Glutamatergic neuron (in vitro differentiated cells): ENCODE data around the gene SIX1. TPM values are rescaled to one million over a fixed set of nuclear protein-coding genes. Genes with fewer than 3 reads are reported as not detected.
A peak's percentile ranks its signal among the peaks of the same experiment; 100 is the strongest.

Source experiments
- DNase-seq: peaks from one replicate; pipeline ENCODE4 v3.0.0; 2022
- H3K27ac Mint-ChIP-seq: one replicate; pipeline ENCODE4 v1.8.0; 2020; ENCODE audit warnings: mild to moderate bottlenecking, mixed read lengths, inconsistent platforms; ENCODE audit not compliant: unreplicated experiment
- H3K27me3 Mint-ChIP-seq: one replicate; pipeline ENCODE4 v1.8.0; 2020; ENCODE audit warnings: mild to moderate bottlenecking, moderate library complexity, mixed read lengths, inconsistent platforms; ENCODE audit not compliant: unreplicated experiment
- H3K36me3 Mint-ChIP-seq: one replicate; pipeline ENCODE4 v1.8.0; 2020; ENCODE audit warnings: mild to moderate bottlenecking, mixed read lengths, inconsistent platforms; ENCODE audit not compliant: unreplicated experiment
- H3K4me1 Mint-ChIP-seq: one replicate; pipeline ENCODE4 v1.8.0; 2020; ENCODE audit warnings: mild to moderate bottlenecking, low read depth, mixed read lengths, inconsistent platforms; ENCODE audit not compliant: unreplicated experiment
- H3K4me3 Mint-ChIP-seq: one replicate; pipeline ENCODE4 v1.8.0; 2020; ENCODE audit warnings: mild to moderate bottlenecking, mixed read lengths, inconsistent platforms; ENCODE audit not compliant: unreplicated experiment
- H3K9me3 Mint-ChIP-seq: one replicate; pipeline ENCODE4 v1.8.0; 2020; ENCODE audit warnings: mild to moderate bottlenecking, moderate library complexity, mixed read lengths, inconsistent platforms; ENCODE audit not compliant: unreplicated experiment
- total RNA-seq: library from RNA; stranded (reverse); fragmentation: NEBNext Ultra II Directional; extraction: Animal tissue kit (Norgen Biotek cat#: 25700); gene quantifications from one replicate; pipeline ENCODE4 v1.2.1, GENCODE V29; 2021; ENCODE audit not compliant: unreplicated experiment
- TF ChIP-seq, protein P1 (sequence below): fragments of 200-600 bp; sonication (generic); IDR thresholded peaks from one replicate; pipeline ENCODE4 v1.5.0; 2021; ENCODE audit not compliant: partially characterized antibody, unreplicated experiment

SIX1 gene
- total RNA-seq, 1 donor from 2014 or later = 79.6 TPM

- Mint-ChIP-seq H3K9me3 (peaks cover 47% of the 10 kb centered on the region), H3K36me3 (no peaks in the 10 kb centered on the region), H3K27me3 (peaks cover 47% of the 10 kb centered on the region), H3K4me1 (peaks cover 50% of the 10 kb centered on the region), H3K4me3 (peak overlapping the region; percentile 95), H3K27ac (peak overlapping the region; percentile 84)
- peak; percentile 55 for DNase-seq
- TF ChIP-seq, protein P1, sequence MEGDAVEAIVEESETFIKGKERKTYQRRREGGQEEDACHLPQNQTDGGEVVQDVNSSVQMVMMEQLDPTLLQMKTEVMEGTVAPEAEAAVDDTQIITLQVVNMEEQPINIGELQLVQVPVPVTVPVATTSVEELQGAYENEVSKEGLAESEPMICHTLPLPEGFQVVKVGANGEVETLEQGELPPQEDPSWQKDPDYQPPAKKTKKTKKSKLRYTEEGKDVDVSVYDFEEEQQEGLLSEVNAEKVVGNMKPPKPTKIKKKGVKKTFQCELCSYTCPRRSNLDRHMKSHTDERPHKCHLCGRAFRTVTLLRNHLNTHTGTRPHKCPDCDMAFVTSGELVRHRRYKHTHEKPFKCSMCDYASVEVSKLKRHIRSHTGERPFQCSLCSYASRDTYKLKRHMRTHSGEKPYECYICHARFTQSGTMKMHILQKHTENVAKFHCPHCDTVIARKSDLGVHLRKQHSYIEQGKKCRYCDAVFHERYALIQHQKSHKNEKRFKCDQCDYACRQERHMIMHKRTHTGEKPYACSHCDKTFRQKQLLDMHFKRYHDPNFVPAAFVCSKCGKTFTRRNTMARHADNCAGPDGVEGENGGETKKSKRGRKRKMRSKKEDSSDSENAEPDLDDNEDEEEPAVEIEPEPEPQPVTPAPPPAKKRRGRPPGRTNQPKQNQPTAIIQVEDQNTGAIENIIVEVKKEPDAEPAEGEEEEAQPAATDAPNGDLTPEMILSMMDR = no peak
Measured at GRCh38 chr14:60652674-60653651, 3.7 kb upstream of the SIX1 start.

DNA sequence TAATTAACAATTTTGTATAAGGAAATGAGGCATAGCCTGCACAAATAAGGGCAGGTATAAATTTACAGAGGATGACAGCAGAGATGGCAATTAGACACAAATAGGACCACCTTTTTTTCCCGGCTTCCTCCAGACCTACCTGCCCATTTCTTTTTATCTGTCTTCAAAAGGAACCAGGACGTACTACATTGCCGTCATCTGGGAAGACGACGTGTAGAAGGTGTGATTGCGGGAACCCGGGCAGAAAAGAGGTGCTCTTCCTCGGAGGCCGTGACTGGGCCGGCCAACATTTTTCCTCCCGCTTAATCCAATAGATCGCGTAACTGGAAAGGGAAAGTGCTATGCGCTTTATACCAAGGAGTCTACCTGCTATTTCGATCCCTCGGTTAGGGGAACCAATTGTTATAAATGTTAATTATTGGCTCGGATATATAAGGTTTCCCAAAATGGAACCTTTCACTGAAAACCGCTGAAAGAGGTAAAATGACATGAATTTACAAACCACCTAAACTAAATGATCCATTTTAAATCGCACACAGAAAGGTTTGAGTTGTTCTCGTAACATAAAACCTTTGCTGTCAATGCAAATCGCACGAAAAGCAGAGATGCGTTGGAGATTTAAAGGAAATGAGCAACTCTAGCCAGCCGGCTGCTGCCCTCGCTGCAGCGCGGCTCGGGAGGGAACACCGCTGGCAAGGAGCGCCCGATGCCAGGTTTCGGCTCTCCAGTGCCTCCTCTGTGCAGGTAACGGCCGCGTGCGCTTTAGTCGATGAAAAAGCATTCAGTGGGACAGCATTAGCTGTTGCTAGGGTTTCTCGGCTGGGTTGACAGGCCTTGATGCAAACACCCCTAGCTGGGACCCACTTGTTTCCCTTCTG lies 2.8 kb upstream of the SIX1 start:
- TF ChIP-seq, protein P1 = no peak
- Mint-ChIP-seq H3K9me3 (peaks cover 46% of the 10 kb centered on the region), H3K4me3 (peak overlapping the region; percentile 95), H3K4me1 (peaks cover 48% of the 10 kb centered on the region), H3K27me3 (peaks cover 49% of the 10 kb centered on the region), H3K36me3 (no peaks in the 10 kb centered on the region), H3K27ac (no peak overlapping the region)
- DNase-seq = peak; percentile 31

DNA sequence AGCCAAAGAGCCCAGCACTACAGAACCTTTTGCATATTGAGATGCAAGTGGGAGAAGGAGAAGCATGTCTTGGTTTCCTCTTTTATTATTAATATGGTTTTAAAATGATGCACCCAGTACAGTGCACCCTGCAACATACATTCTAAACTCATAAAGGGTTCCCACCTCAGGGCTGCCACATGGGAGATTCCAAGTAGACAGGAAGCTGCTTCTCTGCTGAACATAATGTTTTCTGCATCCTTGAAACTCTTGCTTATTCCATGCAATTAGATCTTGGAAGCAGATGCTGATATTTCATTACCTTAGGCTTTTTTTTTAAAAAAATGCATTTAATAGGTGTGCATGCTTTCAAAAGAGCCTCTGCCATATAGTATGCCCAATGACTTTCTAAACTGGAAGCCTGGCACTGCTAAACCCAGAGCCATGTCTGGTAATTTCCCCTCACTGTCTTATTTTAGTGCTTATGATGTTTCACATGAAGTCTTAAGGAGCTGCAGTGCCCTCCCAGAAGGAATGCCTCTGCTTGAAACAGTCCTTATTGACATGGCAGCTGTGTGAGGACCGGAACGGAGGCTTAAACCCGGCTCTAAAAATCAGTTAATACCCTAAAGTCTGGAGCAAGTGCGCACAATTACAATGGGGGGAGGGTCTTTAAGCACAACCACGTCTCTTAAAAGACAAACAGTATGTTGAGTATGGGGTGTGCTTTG lies 2.0 kb upstream of the SIX1 start:
- H3K9me3 Mint-ChIP-seq = peaks cover 52% of the 10 kb centered on the region
- peak overlapping the region; percentile 95 for H3K4me3 Mint-ChIP-seq
- no peak for DNase-seq
- peaks cover 49% of the 10 kb centered on the region for H3K4me1 Mint-ChIP-seq
- H3K27ac Mint-ChIP-seq = no peak overlapping the region
- peaks cover 56% of the 10 kb centered on the region for H3K27me3 Mint-ChIP-seq
- TF ChIP-seq, protein P1 = no peak
- no peaks in the 10 kb centered on the region for H3K36me3 Mint-ChIP-seq

GRCh38 chr14:60650373-60650961 lies 1.2 kb upstream of the SIX1 start:
- peaks cover 46% of the 10 kb centered on the region for H3K4me1 Mint-ChIP-seq

More at GRCh38 chr14:60650373-60650961, 1.2 kb upstream of the SIX1 start:
- peak overlapping the region; percentile 95 for H3K4me3 Mint-ChIP-seq
- peaks cover 53% of the 10 kb centered on the region for H3K9me3 Mint-ChIP-seq
- peaks cover 56% of the 10 kb centered on the region for H3K27me3 Mint-ChIP-seq
- DNase-seq = no peak
- peaks cover 5% of the 10 kb centered on the region for H3K36me3 Mint-ChIP-seq
- peak overlapping the region; percentile 88 for H3K27ac Mint-ChIP-seq
- TF ChIP-seq, protein P1 = no peak
